Fibroblast of pulmonary artery (primary cell): ENCODE results near the gene UNK.
A peak's percentile ranks its signal among the peaks of the same experiment; 100 is the strongest.
"Not testable (repeated sequence)": the region's sequence is repeated elsewhere in the genome, so short reads cannot be mapped to it uniquely, and the experiment has no call there.

Experiments
- DNase-seq: peaks from one replicate; pipeline ENCODE4 v3.0.0-alpha.2; 2010; ENCODE audit warnings: low read depth
- H3K4me3 ChIP-seq: replicated peaks from 2 replicates; pipeline ENCODE4 v1.5.1; 2011; ENCODE audit warnings: low read depth, mild to moderate bottlenecking, control low read depth, low read length, moderate library complexity
- CTCF ChIP-seq: IDR thresholded peaks from 2 replicates; pipeline ENCODE4 v1.5.1; 2011; ENCODE audit warnings: mild to moderate bottlenecking, control low read depth, low read length, inconsistent platforms; ENCODE audit errors: missing control alignments

UNK gene

GRCh38 chr17:75755205-75755901 is 29.3 kb upstream of the UNK start:
- TF ChIP-seq CTCF = no peak
- no peak for DNase-seq

GRCh38 chr17:75755990-75756389 is 28.6 kb upstream of the UNK start:
- TF ChIP-seq CTCF = no peak
- no peak overlapping the region for H3K4me3 ChIP-seq
- DNase-seq = no peak

More at GRCh38 chr17:75755205-75755901, 29.3 kb upstream of the UNK start:
- H3K4me3 ChIP-seq = no peak overlapping the region

GRCh38 chr17:75756451-75757085 is 28.0 kb upstream of the UNK start:
- no peak for TF ChIP-seq CTCF
- H3K4me3 ChIP-seq = no peak overlapping the region
- DNase-seq = no peak

- TF ChIP-seq CTCF = no peak
Observed at GRCh38 chr17:75757086-75757681, 27.4 kb upstream of the UNK start.

GRCh38 chr17:75758131-75758905 is 26.3 kb upstream of the UNK start:
- DNase-seq = no peak
- peak; percentile 30 for TF ChIP-seq CTCF
- no peak overlapping the region for H3K4me3 ChIP-seq

More at GRCh38 chr17:75757086-75757681, 27.4 kb upstream of the UNK start:
- no peak for DNase-seq
- no peak overlapping the region for H3K4me3 ChIP-seq

GRCh38 chr17:75759457-75759856 is 25.1 kb upstream of the UNK start:
- no peak for DNase-seq
- no peak overlapping the region for H3K4me3 ChIP-seq
- TF ChIP-seq CTCF = no peak

- not testable (repeated sequence) for H3K4me3 ChIP-seq, DNase-seq
Observed at GRCh38 chr17:75759978-75760640, 24.5 kb upstream of the UNK start.
